ENCODE measurements around the gene TEF.
"Not testable (repeated sequence)": the region's sequence is repeated elsewhere in the genome, so short reads cannot be mapped to it uniquely, and the experiment has no call there.

Gene TEF

DNA sequence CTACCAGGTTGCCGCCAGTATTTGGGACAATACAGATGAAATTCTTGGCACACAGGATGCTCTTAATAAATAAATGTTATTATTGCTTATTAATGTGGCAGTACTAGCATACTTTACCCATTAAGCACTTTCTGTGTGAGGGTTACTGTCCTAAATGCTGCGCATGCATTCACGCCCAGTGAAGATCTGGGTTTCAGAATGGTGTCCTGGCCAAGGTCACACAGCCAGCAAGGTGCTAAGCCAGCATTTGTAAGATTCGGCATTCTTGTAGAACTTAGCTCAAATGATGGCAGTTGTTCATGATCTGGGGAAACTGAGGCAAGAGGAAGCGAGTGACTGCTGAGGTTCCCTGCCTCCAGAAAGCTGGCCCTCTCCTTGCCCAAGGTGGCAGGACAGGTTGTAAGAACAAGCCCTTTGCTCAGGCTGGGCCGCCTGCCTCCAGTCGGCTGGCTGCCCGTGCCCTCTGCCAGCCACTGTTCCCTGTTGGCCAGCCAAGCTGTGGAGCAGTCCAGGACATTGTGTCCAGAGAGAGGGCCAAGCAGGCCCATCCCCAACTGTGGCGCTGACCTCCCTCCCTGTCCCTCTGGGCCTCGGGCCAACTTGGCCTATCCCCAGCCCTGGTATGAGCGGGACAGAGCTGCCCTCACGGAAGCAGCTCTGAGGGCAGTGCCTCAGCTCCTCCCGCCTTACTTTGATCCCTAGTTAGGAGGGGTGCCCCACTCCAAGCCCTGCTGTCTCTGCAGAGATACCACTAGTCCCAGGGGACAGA is 36.1 kb downstream of the TEF start:
- TF ChIP-seq, protein P1, sequence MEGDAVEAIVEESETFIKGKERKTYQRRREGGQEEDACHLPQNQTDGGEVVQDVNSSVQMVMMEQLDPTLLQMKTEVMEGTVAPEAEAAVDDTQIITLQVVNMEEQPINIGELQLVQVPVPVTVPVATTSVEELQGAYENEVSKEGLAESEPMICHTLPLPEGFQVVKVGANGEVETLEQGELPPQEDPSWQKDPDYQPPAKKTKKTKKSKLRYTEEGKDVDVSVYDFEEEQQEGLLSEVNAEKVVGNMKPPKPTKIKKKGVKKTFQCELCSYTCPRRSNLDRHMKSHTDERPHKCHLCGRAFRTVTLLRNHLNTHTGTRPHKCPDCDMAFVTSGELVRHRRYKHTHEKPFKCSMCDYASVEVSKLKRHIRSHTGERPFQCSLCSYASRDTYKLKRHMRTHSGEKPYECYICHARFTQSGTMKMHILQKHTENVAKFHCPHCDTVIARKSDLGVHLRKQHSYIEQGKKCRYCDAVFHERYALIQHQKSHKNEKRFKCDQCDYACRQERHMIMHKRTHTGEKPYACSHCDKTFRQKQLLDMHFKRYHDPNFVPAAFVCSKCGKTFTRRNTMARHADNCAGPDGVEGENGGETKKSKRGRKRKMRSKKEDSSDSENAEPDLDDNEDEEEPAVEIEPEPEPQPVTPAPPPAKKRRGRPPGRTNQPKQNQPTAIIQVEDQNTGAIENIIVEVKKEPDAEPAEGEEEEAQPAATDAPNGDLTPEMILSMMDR (IDR thresholded peaks at IDR 0.05; ENCODE audit: low read depth, low read length, missing control alignments), result no peak
- no peak for DNase-seq (ENCODE audit: low read depth)

DNA sequence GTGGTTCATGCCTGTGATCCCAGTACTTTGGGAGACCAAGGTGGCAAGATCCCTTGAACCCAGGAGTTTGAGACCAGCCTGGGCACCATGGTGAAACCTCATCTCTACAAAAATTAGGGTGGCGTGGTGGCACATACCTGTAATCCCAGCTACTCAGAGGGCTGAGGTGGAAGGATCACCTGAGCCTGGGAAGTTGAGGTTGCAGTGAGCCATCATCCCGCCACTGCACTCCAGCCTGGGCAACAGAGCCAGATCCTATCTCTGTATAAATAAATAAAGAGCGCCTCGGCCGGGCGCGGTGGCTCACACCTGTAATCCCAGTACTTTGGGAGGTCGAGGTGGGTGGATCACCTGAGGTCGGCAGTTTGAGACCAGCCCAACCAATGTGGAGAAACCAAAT is 37.0 kb downstream of the TEF start:
- no peak overlapping the region for H3K4me3 ChIP-seq (ENCODE audit: low read depth, low read length)
- TF ChIP-seq, protein P1 (IDR thresholded peaks at IDR 0.05; ENCODE audit: low read depth, low read length, missing control alignments), result no peak
- no peak for DNase-seq (ENCODE audit: low read depth)

More for the DNA sequence above, 36.1 kb downstream of the TEF start:
- H3K4me3 ChIP-seq (ENCODE audit: low read depth, low read length), result no peak overlapping the region

DNA sequence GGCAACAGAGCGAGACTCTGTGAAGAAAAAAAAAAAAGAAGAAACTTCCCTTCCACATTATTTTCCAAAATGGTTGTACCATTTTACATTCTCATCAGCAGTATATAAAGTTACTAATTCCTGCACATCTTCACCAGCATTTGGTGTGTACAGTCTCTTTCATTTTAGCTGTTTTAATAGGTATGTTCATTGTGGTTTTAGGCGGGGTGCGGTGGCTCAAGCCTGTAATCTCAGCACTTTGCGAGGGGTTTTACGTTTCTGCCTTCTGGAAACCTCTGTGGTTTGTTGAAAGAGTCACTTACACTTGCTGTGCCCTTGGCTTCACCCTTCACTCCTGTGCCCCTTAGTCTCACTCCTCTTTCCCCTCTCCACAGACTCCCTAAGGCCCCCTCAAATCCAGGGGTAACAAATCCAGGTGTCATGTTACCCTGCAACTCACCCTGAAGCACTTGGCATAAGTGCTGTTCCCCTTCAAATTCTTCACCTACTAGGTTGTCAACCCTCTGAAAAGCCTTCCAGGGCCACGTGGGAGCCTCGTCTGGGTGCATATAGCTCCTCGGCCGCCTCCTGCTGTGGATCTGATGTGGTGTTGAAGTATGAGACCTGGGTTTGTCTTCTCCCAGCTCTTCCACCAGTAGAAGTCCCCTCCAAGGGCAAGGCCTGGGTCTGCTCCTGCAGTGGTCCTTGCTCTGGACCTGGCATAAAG is 44.1 kb downstream of the TEF start:
- H3K4me3 ChIP-seq (ENCODE audit: low read depth, low read length), result no peak overlapping the region
- DNase-seq (ENCODE audit: low read depth), result no peak
- TF ChIP-seq, protein P1 (IDR thresholded peaks at IDR 0.05; ENCODE audit: low read depth, low read length, missing control alignments), result no peak

DNA sequence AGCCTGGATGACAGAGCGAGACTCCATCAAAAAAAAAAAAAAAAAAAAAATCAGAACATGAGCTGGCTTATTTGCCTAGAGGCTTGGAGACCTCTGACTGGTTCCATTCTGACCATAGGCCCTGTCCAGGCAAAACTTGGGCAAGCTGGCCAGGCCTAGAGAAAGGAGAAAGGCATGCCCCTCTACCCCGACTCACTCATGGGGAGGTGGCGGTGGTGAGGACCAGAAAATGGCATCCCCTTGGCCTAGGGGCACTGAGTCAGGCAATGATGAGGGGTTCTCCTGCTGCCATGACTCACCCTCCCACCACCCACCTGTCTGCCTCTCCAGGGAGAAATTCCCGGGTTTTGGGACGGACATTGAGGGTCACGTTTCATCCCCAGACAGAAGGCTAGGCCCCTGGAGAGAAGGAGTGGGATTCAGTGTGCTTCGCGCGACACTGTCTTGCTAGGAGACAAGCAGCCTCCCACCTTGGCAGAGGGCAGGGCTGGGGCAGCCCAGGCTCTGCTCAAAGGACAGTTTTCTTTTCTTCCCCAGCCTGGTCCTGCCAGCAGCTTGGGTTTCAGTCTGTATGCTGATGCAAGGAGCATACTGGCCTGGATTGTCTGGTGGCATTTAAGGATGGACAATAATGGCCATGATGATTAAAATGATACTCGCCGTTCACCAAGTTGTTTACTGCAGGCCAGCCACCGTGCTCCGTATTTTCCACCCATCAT is 47.6 kb downstream of the TEF start:
- H3K4me3 ChIP-seq (ENCODE audit: low read depth, low read length), result no peak overlapping the region
- DNase-seq (ENCODE audit: low read depth), result no peak
- TF ChIP-seq, protein P1 (IDR thresholded peaks at IDR 0.05; ENCODE audit: low read depth, low read length, missing control alignments), result no peak

DNA sequence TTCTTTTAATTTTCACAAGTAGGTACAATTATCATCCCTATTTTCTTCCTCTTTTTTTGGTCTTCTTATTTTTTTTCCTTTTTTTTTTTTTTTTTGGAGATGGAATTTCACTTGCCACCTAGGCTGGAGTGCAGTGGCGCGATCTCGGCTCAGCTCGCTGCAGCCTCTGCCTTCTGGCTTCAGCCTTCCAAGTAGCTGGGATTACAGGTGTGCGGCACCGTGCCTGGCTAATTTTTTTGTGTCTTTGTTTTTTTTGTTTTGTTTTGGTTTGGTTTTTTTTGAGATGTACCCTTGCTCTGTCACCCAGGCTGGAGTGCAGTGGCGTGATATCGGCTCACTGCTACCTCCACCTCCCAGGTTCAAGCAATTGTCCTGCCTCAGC is 48.2 kb downstream of the TEF start:
- TF ChIP-seq, protein P1 (IDR thresholded peaks at IDR 0.05; ENCODE audit: low read depth, low read length, missing control alignments), result no peak

DNA sequence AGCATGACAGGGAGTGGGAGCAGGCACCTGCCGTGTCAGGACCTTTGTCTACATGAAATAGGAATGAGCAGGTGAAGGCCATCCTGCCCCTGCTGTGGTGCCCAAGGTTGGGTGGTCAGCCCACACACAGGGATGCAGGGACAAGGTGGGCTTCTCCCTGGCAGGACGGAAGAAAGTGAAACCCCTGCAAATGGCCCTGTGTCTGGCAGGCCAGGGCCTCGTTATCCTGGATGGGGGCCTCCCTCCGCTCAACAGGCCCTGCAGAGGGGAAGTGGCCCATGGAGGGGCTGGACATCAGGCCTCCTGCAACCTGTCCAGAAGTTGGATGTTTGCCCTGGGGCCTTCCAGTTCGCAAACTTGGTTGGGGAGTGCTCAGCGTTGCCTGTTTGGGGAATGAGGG is 49.9 kb downstream of the TEF start:
- TF ChIP-seq, protein P1 (IDR thresholded peaks at IDR 0.05; ENCODE audit: low read depth, low read length, missing control alignments), result no peak
- H3K4me3 ChIP-seq (ENCODE audit: low read depth, low read length), result no peak overlapping the region
- no peak for DNase-seq (ENCODE audit: low read depth)

More for the DNA sequence above, 48.2 kb downstream of the TEF start:
- no peak for DNase-seq (ENCODE audit: low read depth)
- H3K4me3 ChIP-seq (ENCODE audit: low read depth, low read length), result no peak overlapping the region

DNA sequence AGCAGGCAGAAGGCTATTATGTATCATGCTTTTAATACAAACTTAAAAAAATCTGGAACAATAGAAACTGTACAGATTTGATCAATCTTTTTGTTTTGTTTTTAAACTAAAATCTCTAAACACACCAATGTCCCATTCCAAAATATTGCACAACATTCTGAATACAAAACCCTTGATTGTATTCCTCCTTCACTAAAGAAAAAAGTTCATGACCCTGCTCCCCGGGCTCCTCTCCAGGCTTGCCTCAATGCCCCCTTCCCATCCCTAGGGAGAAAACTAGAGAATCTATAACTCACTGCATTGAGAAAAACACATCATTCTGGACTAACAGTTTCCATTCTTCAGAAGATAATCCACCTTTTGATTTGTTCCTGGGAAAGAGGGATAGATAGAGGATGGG is 51.7 kb downstream of the TEF start:
- H3K4me3 ChIP-seq (ENCODE audit: low read depth, low read length); DNase-seq (ENCODE audit: low read depth): not testable (repeated sequence)

DNA sequence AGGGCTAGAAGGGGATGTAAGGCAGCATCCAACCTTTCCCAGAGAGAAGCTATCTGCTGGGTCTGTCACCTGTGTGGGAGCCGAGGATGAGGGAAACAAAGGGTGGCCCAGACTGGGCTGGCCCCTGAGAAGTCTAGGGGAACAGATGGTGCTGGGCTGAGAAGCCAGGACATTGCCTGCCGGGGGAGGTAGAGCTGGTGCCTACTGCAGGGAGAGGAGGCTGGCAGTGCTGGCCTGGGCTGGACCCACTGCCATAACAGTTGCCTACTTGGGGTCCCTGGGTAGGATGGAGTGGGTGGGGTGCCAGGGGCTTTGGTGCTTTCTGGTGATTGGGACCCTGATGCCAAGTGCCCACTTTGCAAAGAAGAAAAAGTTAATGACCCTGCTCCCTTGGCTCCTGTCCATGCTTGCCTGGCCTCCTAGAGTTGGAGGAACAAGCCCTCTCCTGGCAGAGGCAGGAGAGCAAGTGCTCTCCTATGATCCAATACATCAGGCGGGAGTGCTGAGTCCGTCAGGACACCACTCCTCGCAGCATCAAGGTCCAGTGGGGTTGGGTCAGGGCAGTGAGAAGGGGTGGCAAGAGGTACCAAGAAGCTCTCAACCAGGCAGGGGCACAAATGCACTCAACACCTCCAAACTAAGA is 52.7 kb downstream of the TEF start:
- H3K4me3 ChIP-seq (ENCODE audit: low read depth, low read length); DNase-seq (ENCODE audit: low read depth): not testable (repeated sequence)
